Left ventricle myocardium inferior (tissue), 1 donor: ENCODE results near the gene PCK1. TPM values are rescaled to one million over a fixed set of nuclear protein-coding genes. Genes with fewer than 3 reads are reported as not detected.

Experiments used
- DNase-seq: peaks from one replicate; pipeline ENCODE4 v3.0.0-alpha.2; 2020
- H3K27ac ChIP-seq: fragments of 200-600 bp; replicated peaks from 2 replicates; pipeline ENCODE4 v1.8.0; 2021
- H3K27me3 ChIP-seq: fragments of 200-600 bp; 2 replicates; pipeline ENCODE4 v1.8.0; 2021; ENCODE audit warnings: low read depth
- H3K36me3 ChIP-seq: fragments of 200-600 bp; 2 replicates; pipeline ENCODE4 v1.8.0; 2021
- H3K4me1 ChIP-seq: fragments of 200-600 bp; 2 replicates; pipeline ENCODE4 v1.8.0; 2021
- H3K4me3 ChIP-seq: fragments of 200-600 bp; 2 replicates; pipeline ENCODE4 v1.8.0; 2021; ENCODE audit warnings: mild to moderate bottlenecking, moderate library complexity
- H3K9me3 ChIP-seq: fragments of 200-600 bp; replicated peaks from 2 replicates; pipeline ENCODE4 v1.8.0; 2021
- CTCF ChIP-seq: fragments of 200-600 bp; IDR thresholded peaks from 2 replicates; pipeline ENCODE4 v1.8.0; 2021; ENCODE audit warnings: antibody characterized with exemption, mild to moderate bottlenecking, borderline replicate concordance
- intact Hi-C: fragments of 100-400 bp; cut with micrococcal nuclease; formaldehyde crosslinking; loops from one replicate; pipeline ENCODE4 v1.11.0; 2022
- total RNA-seq: library from RNA; stranded (reverse); fragmentation: NEBNext Ultra II Directional; extraction: Animal tissue kit (Norgen Biotek cat#: 25700); gene quantifications from one replicate; pipeline ENCODE4 v1.2.1, GENCODE V29; 2021
- donor health status: DM: no; HTN: yes; CAD: no; lungs with severe emphysema.

The PCK1 gene
- total RNA-seq, 1 donor from 2014 or later: 0.25 TPM

GRCh38 chr20:57564180-57564802 is 3.4 kb downstream of the PCK1 start:
- Histone ChIP-seq H3K4me1 (peaks cover 6% of the 10 kb centered on the region), H3K36me3 (no peaks in the 10 kb centered on the region), H3K4me3 (no peak overlapping the region), H3K27me3 (peaks cover 67% of the 10 kb centered on the region), H3K9me3 (no peaks in the 10 kb centered on the region), H3K27ac (no peak overlapping the region)
- TF ChIP-seq CTCF: no peak
- no peak for DNase-seq
- intact Hi-C loops: no loop called here

- H3K4me3 ChIP-seq: no peak overlapping the region
- no peak for TF ChIP-seq CTCF
- H3K27ac ChIP-seq: no peak overlapping the region
- intact Hi-C loops: no loop called here
- H3K4me1 ChIP-seq: peaks cover 6% of the 10 kb centered on the region
- H3K36me3 ChIP-seq: no peaks in the 10 kb centered on the region
- no peaks in the 10 kb centered on the region for H3K9me3 ChIP-seq
- H3K27me3 ChIP-seq: peaks cover 68% of the 10 kb centered on the region
- DNase-seq: no peak
Measured at GRCh38 chr20:57564951-57565642, 4.2 kb downstream of the PCK1 start.

- Histone ChIP-seq H3K9me3 (no peaks in the 10 kb centered on the region), H3K36me3 (no peaks in the 10 kb centered on the region), H3K4me1 (peaks cover under 1% of the 10 kb centered on the region), H3K27me3 (peaks cover 79% of the 10 kb centered on the region), H3K4me3 (no peak overlapping the region), H3K27ac (no peak overlapping the region)
- DNase-seq: no peak
- no peak for TF ChIP-seq CTCF
- intact Hi-C loops: no loop called here
Measured at GRCh38 chr20:57566399-57566798, 5.5 kb downstream of the PCK1 start.

GRCh38 chr20:57566803-57567459 is 6.0 kb downstream of the PCK1 start:
- DNase-seq: no peak
- intact Hi-C loops: no loop called here
- no peak overlapping the region for H3K27ac ChIP-seq
- H3K27me3 ChIP-seq: peaks cover 82% of the 10 kb centered on the region
- no peak for TF ChIP-seq CTCF
- no peaks in the 10 kb centered on the region for H3K4me1 ChIP-seq
- H3K4me3 ChIP-seq: no peak overlapping the region
- no peaks in the 10 kb centered on the region for H3K36me3 ChIP-seq
- H3K9me3 ChIP-seq: no peaks in the 10 kb centered on the region

DNA sequence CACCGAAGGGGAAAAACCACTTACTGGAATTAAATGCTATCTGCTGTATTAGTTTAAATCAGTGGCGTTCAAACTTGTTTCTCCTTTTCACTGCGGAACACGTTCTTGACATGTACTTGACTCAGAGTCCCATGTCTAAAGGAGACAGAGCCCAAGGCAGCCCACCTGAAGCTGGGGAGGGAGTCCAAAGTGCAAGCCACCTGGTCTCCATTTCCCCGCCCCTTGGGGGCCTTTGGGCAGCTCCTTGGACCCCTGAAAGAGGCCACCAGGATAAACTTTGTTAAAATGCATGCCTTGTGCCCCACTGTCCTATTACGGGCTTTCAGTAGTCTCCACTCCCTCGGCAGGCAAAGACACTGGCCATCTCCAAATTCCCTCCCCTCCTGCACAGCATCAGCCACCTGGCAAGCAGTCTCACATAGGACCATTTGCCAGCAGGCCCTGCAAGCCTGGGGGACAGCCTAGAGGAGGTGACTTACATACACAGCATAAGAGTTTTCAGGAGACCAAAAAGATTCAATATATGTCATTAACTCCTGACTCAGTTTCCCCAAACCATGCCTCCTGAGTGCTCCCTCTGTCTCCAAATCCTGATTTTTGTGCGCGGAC is 6.7 kb downstream of the PCK1 start:
- Histone ChIP-seq H3K9me3 (no peaks in the 10 kb centered on the region), H3K27me3 (peaks cover 88% of the 10 kb centered on the region), H3K27ac (no peak overlapping the region), H3K36me3 (no peaks in the 10 kb centered on the region), H3K4me3 (no peak overlapping the region), H3K4me1 (no peaks in the 10 kb centered on the region)
- DNase-seq: no peak
- intact Hi-C loops: no loop called here
- TF ChIP-seq CTCF: no peak
